RWPE2 (cell line): Measurements from ENCODE around the gene SMTNL2.
"Not testable (repeated sequence)": the region's sequence is repeated elsewhere in the genome, so short reads cannot be mapped to it uniquely, and the experiment has no call there.

ENCODE experiments used
- ATAC-seq: fragments of 200-7000 bp; cut with Tn5 transposase; 3 replicates; pipeline ENCODE4 v1.9.1; 2021; ENCODE audit warnings: low read depth
- DNase-seq: peaks from one replicate; pipeline ENCODE4 v3.0.0-alpha.2; 2020; ENCODE audit warnings: low spot score
- H3K27ac ChIP-seq: fragments of 450-650 bp; 2 replicates; pipeline ENCODE4 v1.5.1; 2017; ENCODE audit warnings: mild to moderate bottlenecking; ENCODE audit not compliant: poor library complexity, severe bottlenecking
- H3K27me3 ChIP-seq: fragments of 250-450 bp; sonication (Bioruptor Pico); 2 replicates; pipeline ENCODE4 v1.5.1; 2021; ENCODE audit warnings: mild to moderate bottlenecking, moderate library complexity; ENCODE audit not compliant: insufficient read depth, poor library complexity, severe bottlenecking
- H3K36me3 ChIP-seq: fragments of 250-450 bp; sonication (Bioruptor Pico); 2 replicates; pipeline ENCODE4 v1.5.1; 2020; ENCODE audit warnings: low read depth, mild to moderate bottlenecking, moderate library complexity
- H3K4me1 ChIP-seq: fragments of 250-450 bp; sonication (Bioruptor Pico); 2 replicates; pipeline ENCODE4 v1.5.1; 2021; ENCODE audit warnings: mild to moderate bottlenecking, moderate library complexity; ENCODE audit not compliant: insufficient read depth, poor library complexity, severe bottlenecking
- H3K4me3 ChIP-seq: fragments of 250-450 bp; sonication (Bioruptor Pico); 2 replicates; pipeline ENCODE4 v1.5.1; 2021; ENCODE audit warnings: mild to moderate bottlenecking, moderate library complexity; ENCODE audit not compliant: severe bottlenecking
- H3K9me3 ChIP-seq: fragments of 250-450 bp; sonication (Bioruptor Pico); 2 replicates; pipeline ENCODE4 v1.5.1; 2021; ENCODE audit warnings: mild to moderate bottlenecking, moderate library complexity; ENCODE audit not compliant: severe bottlenecking
- TF ChIP-seq, protein P1 (sequence below): fragments of 450-650 bp; IDR thresholded peaks from one replicate; pipeline ENCODE4 v1.5.1; 2017; ENCODE audit warnings: mild to moderate bottlenecking, moderate library complexity; ENCODE audit not compliant: poor library complexity, severe bottlenecking

Gene SMTNL2

DNA sequence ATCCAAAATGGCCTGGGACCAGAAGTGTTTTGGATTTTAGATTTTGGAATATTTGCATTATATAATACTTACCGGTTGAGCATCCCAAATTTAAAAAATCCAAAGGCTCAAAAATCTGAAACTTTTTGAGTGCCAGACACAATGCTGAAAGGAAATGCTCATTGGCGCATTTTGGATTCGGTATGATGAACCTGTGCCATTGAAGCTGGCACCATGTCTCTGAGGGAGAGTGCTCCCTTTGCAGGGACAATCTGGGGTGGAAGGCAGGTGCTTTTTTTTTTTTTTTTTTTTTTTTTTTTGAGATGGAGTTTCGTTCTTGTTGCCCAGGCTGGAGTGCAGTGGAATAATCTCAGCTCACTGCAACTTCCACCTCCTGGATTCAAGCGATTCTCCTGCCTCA is 17.7 kb downstream of the SMTNL2 start:
- peaks cover 3% of the 10 kb centered on the region for H3K27me3 ChIP-seq
- no peak overlapping the region for H3K4me3 ChIP-seq
- no peaks in the 10 kb centered on the region for H3K36me3 ChIP-seq
- ATAC-seq (no peak), DNase-seq (no peak)
- TF ChIP-seq, protein P1, sequence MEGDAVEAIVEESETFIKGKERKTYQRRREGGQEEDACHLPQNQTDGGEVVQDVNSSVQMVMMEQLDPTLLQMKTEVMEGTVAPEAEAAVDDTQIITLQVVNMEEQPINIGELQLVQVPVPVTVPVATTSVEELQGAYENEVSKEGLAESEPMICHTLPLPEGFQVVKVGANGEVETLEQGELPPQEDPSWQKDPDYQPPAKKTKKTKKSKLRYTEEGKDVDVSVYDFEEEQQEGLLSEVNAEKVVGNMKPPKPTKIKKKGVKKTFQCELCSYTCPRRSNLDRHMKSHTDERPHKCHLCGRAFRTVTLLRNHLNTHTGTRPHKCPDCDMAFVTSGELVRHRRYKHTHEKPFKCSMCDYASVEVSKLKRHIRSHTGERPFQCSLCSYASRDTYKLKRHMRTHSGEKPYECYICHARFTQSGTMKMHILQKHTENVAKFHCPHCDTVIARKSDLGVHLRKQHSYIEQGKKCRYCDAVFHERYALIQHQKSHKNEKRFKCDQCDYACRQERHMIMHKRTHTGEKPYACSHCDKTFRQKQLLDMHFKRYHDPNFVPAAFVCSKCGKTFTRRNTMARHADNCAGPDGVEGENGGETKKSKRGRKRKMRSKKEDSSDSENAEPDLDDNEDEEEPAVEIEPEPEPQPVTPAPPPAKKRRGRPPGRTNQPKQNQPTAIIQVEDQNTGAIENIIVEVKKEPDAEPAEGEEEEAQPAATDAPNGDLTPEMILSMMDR, result no peak
- H3K27ac ChIP-seq, result no peak overlapping the region
- H3K4me1 ChIP-seq, result no peaks in the 10 kb centered on the region
- no peaks in the 10 kb centered on the region for H3K9me3 ChIP-seq

DNA sequence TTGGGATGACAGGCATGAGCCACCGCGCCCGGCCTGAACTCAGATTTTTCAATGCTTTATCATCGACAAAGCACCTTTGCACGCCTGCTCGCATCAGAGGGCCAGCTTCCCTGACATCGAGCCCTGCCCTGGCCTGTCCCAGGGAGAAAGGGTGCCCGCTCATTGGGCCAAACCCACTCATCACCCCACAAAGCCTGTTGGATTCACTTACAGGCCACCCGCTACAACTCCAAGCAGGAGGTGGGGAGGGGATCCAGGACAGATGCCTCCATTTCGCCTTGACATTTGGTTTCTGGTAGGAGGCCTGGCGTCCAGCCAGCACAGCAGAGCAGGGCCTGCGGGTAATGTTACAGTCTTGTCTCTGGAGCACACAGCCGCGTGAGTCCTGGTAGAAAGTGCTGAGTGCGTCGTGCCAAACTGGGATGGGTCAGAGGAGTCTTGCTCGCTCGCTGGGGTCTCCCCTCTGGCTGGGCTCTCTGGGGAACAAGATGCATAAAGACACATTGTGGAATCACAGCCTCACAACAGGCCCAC is 19.8 kb downstream of the SMTNL2 start:
- peaks cover 3% of the 10 kb centered on the region for H3K27me3 ChIP-seq
- no peaks in the 10 kb centered on the region for H3K4me1 ChIP-seq
- DNase-seq (no peak), ATAC-seq (0 out of 3 replicates have a peak, but pooled peaks have one; percentile 23)
- no peak overlapping the region for H3K4me3 ChIP-seq
- no peaks in the 10 kb centered on the region for H3K9me3 ChIP-seq
- no peak overlapping the region for H3K27ac ChIP-seq
- TF ChIP-seq, protein P1, result no peak
- no peaks in the 10 kb centered on the region for H3K36me3 ChIP-seq

DNA sequence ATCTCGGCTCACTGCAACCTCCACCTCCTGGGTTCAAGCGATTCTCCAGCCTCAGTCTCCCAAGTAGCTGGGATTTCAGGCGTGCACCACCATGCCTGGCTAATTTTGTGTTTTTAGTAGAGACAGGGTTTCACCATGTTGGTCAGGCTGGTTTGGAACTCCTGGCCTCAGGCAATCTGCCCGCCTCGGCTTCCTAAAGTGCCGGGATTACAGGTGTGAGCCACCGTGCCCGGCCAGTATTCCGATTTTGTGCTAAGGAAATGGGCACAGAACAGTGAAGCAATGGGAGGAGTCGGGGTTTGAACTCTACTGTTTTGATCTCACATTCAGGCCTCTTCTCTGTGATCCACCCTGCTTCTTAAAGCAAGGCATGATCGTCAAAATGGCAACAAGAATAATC is 20.4 kb downstream of the SMTNL2 start:
- H3K9me3 ChIP-seq, H3K27ac ChIP-seq, DNase-seq, H3K4me3 ChIP-seq, H3K27me3 ChIP-seq, H3K4me1 ChIP-seq, H3K36me3 ChIP-seq, ATAC-seq: not testable (repeated sequence)

DNA sequence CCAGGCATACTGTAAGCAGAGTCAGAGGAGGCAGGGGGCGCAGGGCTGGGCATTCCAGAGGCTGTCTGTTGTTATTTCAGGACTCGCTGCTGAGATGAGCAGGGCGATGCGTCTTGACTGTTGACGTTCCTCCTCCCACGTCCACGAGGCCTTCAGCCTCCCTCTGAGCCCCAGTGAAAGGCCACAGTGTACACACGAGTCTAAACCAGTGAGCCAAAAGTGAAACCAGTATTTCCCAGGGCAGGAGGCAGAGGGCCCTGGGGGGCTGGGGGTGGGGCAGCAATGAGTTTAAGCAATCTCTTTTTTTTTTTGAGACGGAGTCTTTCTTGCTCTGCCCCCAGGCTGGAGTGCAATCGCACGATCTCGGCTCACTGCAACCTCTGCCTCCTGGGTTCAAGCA is 21.5 kb downstream of the SMTNL2 start:
- TF ChIP-seq, protein P1, result no peak
- no peaks in the 10 kb centered on the region for H3K4me1 ChIP-seq
- ATAC-seq (no peak), DNase-seq (no peak)
- H3K9me3 ChIP-seq, result no peaks in the 10 kb centered on the region
- no peak overlapping the region for H3K27ac ChIP-seq
- H3K36me3 ChIP-seq, result no peaks in the 10 kb centered on the region
- no peaks in the 10 kb centered on the region for H3K27me3 ChIP-seq
- no peak overlapping the region for H3K4me3 ChIP-seq

DNA sequence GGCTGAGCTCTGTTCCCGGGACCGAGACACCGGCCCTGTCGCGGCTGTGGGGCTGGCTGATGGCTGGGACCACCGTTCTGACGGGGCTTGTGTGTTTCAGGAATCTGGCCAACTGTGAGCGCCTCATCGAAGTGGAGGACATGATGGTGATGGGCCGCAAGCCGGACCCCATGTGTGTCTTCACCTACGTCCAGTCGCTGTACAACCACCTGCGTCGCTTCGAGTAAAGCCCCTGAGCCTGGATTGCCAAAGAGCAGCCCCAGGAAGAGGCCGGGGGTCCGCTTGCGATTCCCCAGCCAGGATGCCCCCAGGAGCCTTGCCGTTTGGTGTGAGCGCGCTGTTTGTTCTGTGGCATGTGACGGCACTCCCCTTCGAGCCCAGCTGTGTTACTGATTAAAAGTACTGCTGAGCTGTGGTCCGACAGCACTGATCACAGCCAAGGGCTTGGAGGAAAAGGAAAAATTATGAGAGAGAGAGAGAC is 23.0 kb downstream of the SMTNL2 start:
- H3K27ac ChIP-seq, result no peak overlapping the region
- H3K36me3 ChIP-seq, result no peaks in the 10 kb centered on the region
- no peaks in the 10 kb centered on the region for H3K27me3 ChIP-seq
- no peak for DNase-seq
- no peaks in the 10 kb centered on the region for H3K4me1 ChIP-seq
- H3K9me3 ChIP-seq, result no peaks in the 10 kb centered on the region
- TF ChIP-seq, protein P1, result no peak
- H3K4me3 ChIP-seq, result no peak overlapping the region
- no peak for ATAC-seq
